Aorta (tissue), 5 donors: ENCODE results near the gene QSER1. TPM values are rescaled to one million over a fixed set of nuclear protein-coding genes. Genes with fewer than 3 reads are reported as not detected.
"Not testable (repeated sequence)": the region's sequence is repeated elsewhere in the genome, so short reads cannot be mapped to it uniquely, and the experiment has no call there.

ENCODE experiments used
- ATAC-seq: fragments of 200-7000 bp; cut with Tn5 transposase; one replicate; pipeline ENCODE4 v1.9.1; 2022; ENCODE audit warnings: moderate library complexity; ENCODE audit not compliant: low FRiP score
- DNase-seq, 2 donors: peaks; one replicate each; pipeline ENCODE4 v3.0.0-alpha.2; 2020
- H3K27ac ChIP-seq, 2 donors: one replicate each; pipeline ENCODE4 v1.5.1; 2013; ENCODE audit warnings: low read length in 2 of 2, mild to moderate bottlenecking in 2 of 2, moderate library complexity in 2 of 2, control low read depth in 1 of 2, inconsistent platforms in 1 of 2, low read depth in 1 of 2
- H3K27me3 ChIP-seq, 2 donors: one replicate each; pipeline ENCODE4 v1.6.1; 2013; ENCODE audit warnings: control low read depth in 1 of 2, low read length in 1 of 2, mild to moderate bottlenecking in 1 of 2, moderate library complexity in 1 of 2; ENCODE audit not compliant: insufficient read depth in 2 of 2, control insufficient read depth in 1 of 2
- H3K36me3 ChIP-seq, 2 donors: one replicate each; pipeline ENCODE4 v1.6.1; 2013; ENCODE audit warnings: control low read depth in 1 of 2, low read length in 1 of 2, mild to moderate bottlenecking in 1 of 2; ENCODE audit not compliant: insufficient read depth in 2 of 2, control insufficient read depth in 1 of 2
- H3K4me1 ChIP-seq, 2 donors: one replicate each; pipeline ENCODE4 v1.6.1; 2013; ENCODE audit warnings: low read length in 2 of 2, control low read depth in 1 of 2, mild to moderate bottlenecking in 1 of 2, moderate library complexity in 1 of 2; ENCODE audit not compliant: insufficient read depth in 2 of 2, control insufficient read depth in 1 of 2
- H3K4me3 ChIP-seq, 2 donors: one replicate each; pipeline ENCODE4 v1.5.1; 2013; ENCODE audit warnings: low read length in 2 of 2, control low read depth in 1 of 2, mild to moderate bottlenecking in 1 of 2
- H3K9me3 ChIP-seq: one replicate; pipeline ENCODE4 v1.6.1; 2013; ENCODE audit warnings: mild to moderate bottlenecking, low read length; ENCODE audit not compliant: control insufficient read depth
- WGBS, 2 donors: extraction: QIAGEN DNeasy Blood & Tissue Kit; methylation state at CpG; one replicate each; pipeline ENCODE4 v1.1.7; 2013; 5-methylcytosine and 5-hydroxymethylcytosine counted together
- intact Hi-C, 2 donors: fragments of 100-400 bp; cut with DNase I; formaldehyde crosslinking; loops; one replicate each; pipeline versions ENCODE4 v1.14.2 to v1.15.0; 2022
- polyA plus RNA-seq, 2 donors: library from polyadenylated mRNA; stranded (reverse); fragments of 200-250 nt; gene quantifications; one replicate each; pipeline ENCODE4 v1.2.3, GENCODE V29; 2013
- total RNA-seq, 2 donors: library from RNA; stranded (reverse); fragmentation: NEBNext Ultra II Directional; extraction: Animal tissue kit (Norgen Biotek cat#: 25700); gene quantifications; one replicate each; pipeline ENCODE4 v1.2.1, GENCODE V29; 2021
- donor health status: healthy with polysubstance abuse.
- donor health status: Bipolar disorder and iron deficiency.
- donor health status: DM: no; HTN: no; CAD: no.
- donor health status: DM: no; HTN: no; CAD: no.
- donor health status: DM: yes; HTN: yes; CAD: no.

Gene QSER1
- total and polyA plus RNA-seq, 4 donors = 2.5 to 34.3 (median 13.0) TPM

DNA sequence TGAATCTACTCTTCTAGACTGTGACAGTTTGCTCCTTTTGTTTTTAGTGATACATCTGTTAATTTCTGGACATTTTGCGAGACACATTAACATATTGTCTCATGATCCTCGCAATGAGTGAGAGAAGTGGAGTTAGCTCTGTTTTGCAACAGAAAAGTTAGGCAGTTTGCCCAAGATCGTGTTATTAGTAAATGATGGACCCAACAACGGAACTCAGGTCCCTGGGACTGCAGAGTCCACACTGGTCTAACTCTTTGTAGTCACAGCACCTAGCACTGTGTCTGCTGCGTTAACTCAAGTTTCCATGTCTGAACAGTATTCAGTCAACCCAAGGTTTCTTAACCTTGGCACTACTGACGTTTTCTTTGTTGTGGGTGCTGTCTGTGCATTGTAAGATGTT is 126.2 kb downstream of the QSER1 start:
- WGBS, 2 donors = 92 to 94% methylated on average over 6 of the region's 6 CpGs
- no peak for DNase-seq
- no peak overlapping the region for H3K4me3 ChIP-seq
- no peaks in the 10 kb centered on the region for H3K4me1 ChIP-seq
- no peaks in the 10 kb centered on the region for H3K27me3 ChIP-seq
- no peaks in the 10 kb centered on the region for H3K36me3 ChIP-seq
- H3K27ac ChIP-seq = no peak overlapping the region
- intact Hi-C loops = no loop called here
- H3K9me3 ChIP-seq = no peaks in the 10 kb centered on the region
- no peak for ATAC-seq

DNA sequence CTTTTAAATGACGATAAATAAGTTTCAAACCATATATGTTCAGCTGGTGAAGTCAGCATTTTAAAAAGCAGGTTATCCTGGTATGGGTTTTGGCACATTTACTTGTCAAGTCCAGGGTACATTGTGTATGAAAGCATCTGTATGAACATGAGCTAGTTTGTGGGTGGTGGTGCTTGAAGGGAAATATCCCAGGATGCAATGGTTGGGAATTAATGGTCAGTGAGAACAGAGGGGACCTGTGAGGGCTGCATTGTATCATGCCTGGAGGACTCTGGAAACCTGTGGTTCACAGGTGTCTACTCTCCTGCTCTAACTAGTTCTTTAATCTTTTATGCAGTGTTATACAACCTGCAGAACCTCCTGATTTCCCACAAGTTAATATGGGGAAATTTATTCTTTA is 128.9 kb downstream of the QSER1 start:
- Histone ChIP-seq H3K36me3 (no peaks in the 10 kb centered on the region), H3K4me3 (no peak overlapping the region), H3K27ac (no peak overlapping the region), H3K9me3 (no peaks in the 10 kb centered on the region), H3K4me1 (no peaks in the 10 kb centered on the region), H3K27me3 (no peaks in the 10 kb centered on the region)
- no peak for ATAC-seq
- intact Hi-C loops = no loop called here
- WGBS, 2 donors = 96 to 97% methylated on average over 1 of the region's 1 CpG
- no peak for DNase-seq

DNA sequence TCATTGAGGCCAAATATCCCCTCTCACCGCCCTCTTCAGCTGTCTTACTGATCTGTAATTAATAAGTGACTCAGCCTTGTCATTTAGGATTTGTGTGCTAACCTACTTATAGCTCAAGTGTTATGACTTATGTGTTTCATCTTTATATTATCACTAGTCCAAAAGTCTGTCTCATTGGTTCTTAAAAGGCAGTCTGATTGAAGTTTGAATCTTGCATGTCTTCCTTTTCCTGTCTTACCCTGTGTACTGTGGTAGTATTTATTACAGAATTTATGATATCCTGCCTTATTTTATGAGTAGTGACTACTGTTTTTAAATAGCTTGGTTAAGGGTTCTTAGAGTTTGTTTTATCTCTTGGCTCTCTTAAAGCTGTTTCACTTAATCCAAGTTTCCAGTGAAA is 129.3 kb downstream of the QSER1 start:
- H3K4me3 ChIP-seq = no peak overlapping the region
- no peaks in the 10 kb centered on the region for H3K27me3 ChIP-seq
- H3K9me3 ChIP-seq = no peaks in the 10 kb centered on the region
- no peak overlapping the region for H3K27ac ChIP-seq
- no peak for ATAC-seq
- H3K4me1 ChIP-seq = no peaks in the 10 kb centered on the region
- 94 to 97% methylated on average over 1 of the region's 1 CpG for WGBS, 2 donors
- no peak for DNase-seq
- no peaks in the 10 kb centered on the region for H3K36me3 ChIP-seq
- intact Hi-C loops = no loop called here

DNA sequence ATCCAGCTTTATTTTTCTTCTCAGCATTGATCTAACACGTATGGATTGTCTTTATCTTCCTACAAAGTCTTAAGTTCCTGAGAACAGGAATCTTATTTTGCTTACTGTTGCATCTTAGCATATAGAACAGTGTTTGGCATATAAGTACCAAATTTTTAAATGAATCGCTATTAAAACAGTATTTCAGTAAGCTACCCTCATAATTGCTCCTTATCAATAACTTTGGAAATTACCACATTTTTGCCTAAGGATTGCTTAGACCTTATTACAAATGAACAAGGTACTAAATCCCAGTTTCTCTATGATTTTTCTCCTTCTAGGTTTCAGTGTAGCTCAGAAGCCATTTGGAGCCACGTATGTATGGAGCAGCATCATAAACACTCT is 132.7 kb downstream of the QSER1 start:
- WGBS, 2 donors = 89 to 94% methylated on average over 3 of the region's 3 CpGs
- ATAC-seq (no peak), DNase-seq (no peak)
- H3K27ac ChIP-seq = no peak overlapping the region
- no peaks in the 10 kb centered on the region for H3K9me3 ChIP-seq
- no peaks in the 10 kb centered on the region for H3K36me3 ChIP-seq
- H3K4me3 ChIP-seq = no peak overlapping the region
- no peaks in the 10 kb centered on the region for H3K4me1 ChIP-seq
- intact Hi-C loops = no loop called here
- H3K27me3 ChIP-seq = no peaks in the 10 kb centered on the region

DNA sequence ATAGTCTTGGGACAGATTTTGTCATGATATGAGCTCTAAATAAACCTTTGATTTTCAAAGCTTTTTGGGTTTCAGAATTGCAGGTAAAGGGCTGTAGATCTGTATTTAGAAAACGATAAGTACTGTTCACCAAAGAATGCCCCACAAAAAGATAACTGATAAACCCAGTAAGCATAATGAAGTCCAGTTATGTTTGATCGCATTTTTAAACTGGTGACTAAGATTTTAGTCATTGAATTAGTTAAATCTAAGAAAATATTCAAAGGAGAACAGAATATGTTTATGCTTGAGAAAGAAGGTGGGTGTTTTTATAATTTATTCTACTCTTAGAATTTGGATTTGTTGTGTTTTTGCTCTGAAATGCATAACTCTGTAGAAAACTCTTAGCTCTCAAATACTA is 134.6 kb downstream of the QSER1 start:
- no peak overlapping the region for H3K27ac ChIP-seq

DNA sequence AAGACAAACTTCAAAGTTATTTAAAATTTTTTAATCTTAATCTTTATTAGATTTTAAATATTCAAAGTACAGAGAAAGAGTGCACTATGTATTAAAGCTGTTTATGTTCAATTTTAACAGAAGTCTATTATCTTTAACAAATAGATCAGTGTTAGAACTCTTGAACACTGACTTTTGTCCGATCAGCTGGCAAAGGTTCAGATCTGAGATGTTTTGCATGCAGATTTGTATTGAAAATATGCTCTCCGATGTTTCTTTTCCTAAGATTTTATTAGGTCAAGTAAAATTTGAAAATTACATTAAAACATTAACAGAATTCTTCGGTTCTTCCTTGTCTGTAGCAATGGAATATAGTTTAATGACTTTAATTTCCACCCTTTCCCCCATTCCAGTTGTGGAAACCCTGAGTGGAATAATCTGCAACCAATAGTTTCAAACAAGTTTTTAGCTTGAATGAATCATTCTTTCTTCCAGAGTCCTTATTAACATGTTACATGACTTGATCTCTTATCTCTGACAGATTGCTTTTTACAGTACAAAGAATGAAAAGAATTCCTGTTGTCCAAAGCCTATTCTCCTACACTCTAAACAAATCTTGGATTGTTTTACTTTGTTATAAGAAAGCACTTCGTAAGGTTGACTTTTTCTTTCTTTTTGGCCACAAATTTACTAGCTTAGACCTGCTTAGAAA is 135.4 kb downstream of the QSER1 start:
- WGBS, 2 donors = 69 to 70% methylated on average over 4 of the region's 4 CpGs
- Histone ChIP-seq H3K4me1 (no peaks in the 10 kb centered on the region), H3K9me3 (no peaks in the 10 kb centered on the region), H3K36me3 (no peaks in the 10 kb centered on the region), H3K27ac (no peak overlapping the region), H3K27me3 (no peaks in the 10 kb centered on the region), H3K4me3 (no peak overlapping the region)
- ATAC-seq = no peak
- DNase-seq = no peak
- intact Hi-C loops = no loop called here

More for the DNA sequence above, 134.6 kb downstream of the QSER1 start:
- Histone ChIP-seq H3K4me3 (no peak overlapping the region), H3K36me3 (no peaks in the 10 kb centered on the region), H3K9me3 (no peaks in the 10 kb centered on the region), H3K27me3 (no peaks in the 10 kb centered on the region), H3K4me1 (no peaks in the 10 kb centered on the region)
- 93 to 95% methylated on average over 2 of the region's 2 CpGs for WGBS, 2 donors
- no peak for ATAC-seq
- DNase-seq = no peak
- intact Hi-C loops = no loop called here

DNA sequence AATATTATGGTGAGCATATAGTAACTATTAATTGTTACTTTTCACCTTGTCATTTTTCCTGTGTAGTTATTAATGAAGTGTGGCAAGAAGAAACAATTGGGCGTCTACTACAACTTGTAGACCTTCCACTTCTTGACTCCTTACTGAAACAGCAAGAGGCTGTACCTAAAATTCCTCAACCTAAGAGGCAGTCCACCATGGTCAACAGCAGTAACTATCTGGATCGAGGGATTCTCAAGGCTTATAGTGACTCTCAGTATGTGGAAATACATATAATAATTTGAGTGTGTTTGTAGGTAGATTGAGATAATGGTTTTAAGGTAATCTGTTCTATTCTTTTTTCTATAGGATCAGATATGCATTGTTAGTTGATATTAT is 135.9 kb downstream of the QSER1 start:
- Histone ChIP-seq H3K4me1 (no peaks in the 10 kb centered on the region), H3K9me3 (no peaks in the 10 kb centered on the region), H3K27me3 (no peaks in the 10 kb centered on the region), H3K36me3 (no peaks in the 10 kb centered on the region), H3K4me3 (no peak overlapping the region), H3K27ac (no peak overlapping the region)
- DNase-seq (no peak), ATAC-seq (no peak)
- intact Hi-C loops = no loop called here
- 68 to 73% methylated on average over 2 of the region's 2 CpGs for WGBS, 2 donors

DNA sequence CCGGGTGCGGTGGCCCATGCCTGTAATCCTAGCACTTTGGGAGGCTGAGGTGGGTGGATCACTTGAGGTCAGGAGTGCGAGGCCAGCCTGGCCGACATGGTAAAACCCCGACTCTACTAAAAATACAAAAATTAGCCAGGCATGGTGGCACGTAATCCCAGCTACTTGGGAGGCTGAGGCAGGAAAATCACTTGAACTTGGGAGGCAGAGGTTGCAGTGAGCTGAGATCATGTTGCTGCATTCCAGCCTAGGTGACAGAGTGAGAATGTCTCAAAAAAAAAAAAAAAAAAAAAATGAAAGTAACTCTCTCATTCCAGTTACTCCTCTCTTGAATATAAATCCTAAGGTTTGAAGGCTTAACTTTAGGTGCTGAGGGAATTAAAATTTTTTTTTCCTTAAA is 136.6 kb downstream of the QSER1 start:
- H3K4me1 ChIP-seq, intact Hi-C loops, H3K9me3 ChIP-seq, DNase-seq, ATAC-seq, H3K27me3 ChIP-seq, H3K27ac ChIP-seq, H3K36me3 ChIP-seq, H3K4me3 ChIP-seq: not testable (repeated sequence)
- 91 to 96% methylated on average over 6 of the region's 6 CpGs for WGBS, 2 donors
